K562 (cell line): ENCODE results near the gene SLC1A1. TPM values are rescaled to one million over a fixed set of nuclear protein-coding genes. Genes with fewer than 3 reads are reported as not detected.

Experiments used
- ATAC-seq: fragments of 200-7000 bp; cut with Tn5 transposase; 3 replicates; pipeline ENCODE4 v1.9.1; 2020; ENCODE audit warnings: moderate library complexity
- BruUV-seq: library from RNA; stranded (reverse); fragments of 400-500 nt; replicated peaks from 2 replicates; lab custom pipeline; 2021; lab: Mats Ljungman, UMichigan
- CTCF ChIA-PET: fragments of 300-600 bp; formaldehyde crosslinking; extraction: SDS; loops from one replicate; lab custom pipeline; 2021; ENCODE audit warnings: low intra/inter-chr PET ratio; lab: Yijun Ruan, JAX
- POLR2A ChIA-PET: fragments of 300-600, 350-650 bp; sonication (Branson Sonifier 250); formaldehyde crosslinking; extraction: SDS; loops from one replicate; lab custom pipeline; 2021; ENCODE audit warnings: antibody characterized with exemption, inconsistent platforms; lab: Yijun Ruan, JAX
- DNase-seq, 4 experiments: peaks; one replicate each; pipeline versions ENCODE4 v3.0.0 to v3.0.0-alpha.2; 2011 to 2018; ENCODE audit warnings: low spot score in 3 of 4, mixed read lengths in 3 of 4; ENCODE audit errors: extremely low read depth in 1 of 4
- FAIRE-seq: peaks from 2 replicates; lab custom pipeline; 2011; peaks lifted over from hg19 to GRCh38; lab: Jason Lieb, UNC
- H2AFZ ChIP-seq: 2 replicates; pipeline ENCODE4 v1.6.0; 2011; ENCODE audit warnings: low read depth, low read length, control low read depth, inconsistent platforms
- H3K27ac ChIP-seq: fragments of 200-600 bp; 3 replicates; pipeline ENCODE4 v1.8.0; 2011; ENCODE audit warnings: low read depth, mild to moderate bottlenecking, control low read depth, inconsistent platforms, low read length, moderate library complexity, mixed read lengths; ENCODE audit errors: extremely low read depth
- H3K27me3 ChIP-seq, 2 experiments: fragments of 300-600 bp in 1 of 2; 2 replicates in 1 of 2; 3 replicates in 1 of 2; pipeline versions ENCODE4 v1.6.0 to v1.8.0; 2011; ENCODE audit warnings: inconsistent platforms in 2 of 2, low read length in 2 of 2, mild to moderate bottlenecking in 1 of 2, mixed read lengths in 1 of 2, moderate library complexity in 1 of 2; ENCODE audit not compliant: control insufficient read depth in 2 of 2, insufficient read depth in 2 of 2
- H3K36me3 ChIP-seq: fragments of 300-600 bp; 3 replicates; pipeline ENCODE4 v1.8.0; 2011; ENCODE audit warnings: mild to moderate bottlenecking, low read length, inconsistent platforms; ENCODE audit not compliant: control insufficient read depth, insufficient read depth
- H3K4me1 ChIP-seq, 2 experiments: fragments of 200-600 bp in 1 of 2; replicated peaks in 1 of 2; 2 replicates in 1 of 2; 3 replicates in 1 of 2; pipeline versions ENCODE4 v1.5.1 to v1.8.0; 2011; ENCODE audit warnings: inconsistent platforms in 2 of 2, low read length in 2 of 2, mild to moderate bottlenecking in 1 of 2, mixed read lengths in 1 of 2, moderate library complexity in 1 of 2; ENCODE audit not compliant: control insufficient read depth in 2 of 2, insufficient read depth in 2 of 2
- H3K4me2 ChIP-seq: 2 replicates; pipeline ENCODE4 v1.6.1; 2011; ENCODE audit warnings: low read length, control low read depth, inconsistent platforms, mixed read lengths; ENCODE audit not compliant: insufficient read depth
- H3K4me3 ChIP-seq: fragments of 200-600 bp; sonication (generic), shearing (Covaris generic); 2 replicates; pipeline ENCODE4 v1.5.1; 2016; ENCODE audit warnings: control low read depth, inconsistent platforms
- H3K79me2 ChIP-seq: fragments of 200-600 bp; 3 replicates; pipeline ENCODE4 v1.8.0; 2011; ENCODE audit warnings: low read length, inconsistent platforms; ENCODE audit not compliant: control insufficient read depth, insufficient read depth
- H3K9ac ChIP-seq, 2 experiments: 2 replicates each; pipeline versions ENCODE4 v1.6.0 to v1.6.1; 2011; ENCODE audit warnings: low read depth in 2 of 2, low read length in 2 of 2, control low read depth in 1 of 2, inconsistent platforms in 1 of 2, mild to moderate bottlenecking in 1 of 2, mixed read lengths in 1 of 2; ENCODE audit not compliant: insufficient read depth in 1 of 2
- H3K9me1 ChIP-seq: one replicate; pipeline ENCODE4 v1.6.0; 2011; ENCODE audit warnings: inconsistent platforms, mild to moderate bottlenecking, low read length, moderate library complexity; ENCODE audit not compliant: control insufficient read depth, insufficient read depth
- H3K9me3 ChIP-seq: replicated peaks from 2 replicates; pipeline ENCODE4 v1.5.1; 2011; ENCODE audit warnings: low read depth, low read length, inconsistent platforms; ENCODE audit not compliant: control insufficient read depth, insufficient read depth
- H4K20me1 ChIP-seq: replicated peaks from 2 replicates; pipeline ENCODE4 v1.6.1; 2011; ENCODE audit warnings: low read length, inconsistent platforms, mixed read lengths; ENCODE audit not compliant: control insufficient read depth, insufficient read depth
- ILK ChIP-seq: fragments of 450-650 bp; IDR thresholded peaks from 2 replicates; pipeline ENCODE4 v1.6.1; 2016; ENCODE audit warnings: missing genetic modification characterization, low read depth, mild to moderate bottlenecking, missing compliant biosample characterization, moderate library complexity, borderline replicate concordance
- RFX5 ChIP-seq: IDR thresholded peaks from 2 replicates; pipeline ENCODE4 v1.6.1; 2011; ENCODE audit warnings: low read depth, mild to moderate bottlenecking, improper control_type of control experiment, low read length
- WGBS: fragments of 100-300 bp; shearing (Covaris generic); methylation state at CpG from one replicate; pipeline ENCODE4 v1.1.6; 2016; ENCODE audit warnings: low coverage, mixed read lengths; ENCODE audit not compliant: insufficient coverage; ENCODE audit errors: missing lambda C conversion rate; 5-methylcytosine and 5-hydroxymethylcytosine counted together
- in situ Hi-C: fragments of 300-500 bp; cut with MboI; formaldehyde crosslinking; loops from 4 replicates; pipeline ENCODE4 v1.15.0; 2018; ENCODE audit warnings: inconsistent platforms, mixed read lengths
- intact Hi-C: fragments of 100-400 bp; cut with micrococcal nuclease; formaldehyde crosslinking; loops from 2 replicates; pipeline ENCODE4 v1.14.2; 2022
- polyA plus RNA-seq, 8 experiments: library from polyadenylated mRNA; depleted of rRNA in 4 of 8; stranded (reverse) in 5 of 8; unstranded in 3 of 8; fragments of >200 nt; fragmentation: Nextera tagmentation in 2 of 8; fragmentation: Illumina TruSeq in 1 of 8; extraction: Ambion mirVana in 2 of 8; extraction: Trizol in 1 of 8; gene quantifications; 2 replicates each; pipeline versions ENCODE4 v1.2.1 to v1.2.3, GENCODE V29; 2011 to 2014; ENCODE audit warnings: inconsistent platforms in 1 of 8, missing spikeins in 1 of 8
- total RNA-seq, 7 experiments: library from RNA; depleted of rRNA in 6 of 7; stranded (reverse); fragments of >200 nt in 6 of 7; fragmentation: Illumina TruSeq in 2 of 7; extraction: Trizol in 2 of 7; gene quantifications; 2 replicates each; pipeline versions ENCODE4 v1.2.1 to v1.2.3, GENCODE V29; 2011 to 2021; ENCODE audit warnings: low replicate concordance in 1 of 7
- TF ChIP-seq, protein P1 (sequence below): fragments of 250-450 bp; sonication (Bioruptor Pico); IDR thresholded peaks from 2 replicates; pipeline ENCODE4 v1.5.0; 2020; ENCODE audit warnings: mild to moderate bottlenecking, borderline replicate concordance
- TF ChIP-seq, protein P2 (sequence below): IDR thresholded peaks from 2 replicates; pipeline ENCODE4 v1.6.1; 2011; ENCODE audit not compliant: insufficient read length; ENCODE audit errors: extremely low read depth
- TF ChIP-seq, protein P3 (sequence below): fragments of 450-650 bp; IDR thresholded peaks from 2 replicates; pipeline ENCODE4 v1.6.1; 2016
- TF ChIP-seq, protein P4 (sequence below): sonication (generic); IDR thresholded peaks from 2 replicates; pipeline ENCODE4 v1.6.1; 2016

The SLC1A1 gene
- total and polyA plus RNA-seq, 9 of the 15 experiments (the other 6 are each of a cell fraction or from before 2014, with no cell fraction given), result 0.11 to 0.16 TPM; not detected in 7

DNA sequence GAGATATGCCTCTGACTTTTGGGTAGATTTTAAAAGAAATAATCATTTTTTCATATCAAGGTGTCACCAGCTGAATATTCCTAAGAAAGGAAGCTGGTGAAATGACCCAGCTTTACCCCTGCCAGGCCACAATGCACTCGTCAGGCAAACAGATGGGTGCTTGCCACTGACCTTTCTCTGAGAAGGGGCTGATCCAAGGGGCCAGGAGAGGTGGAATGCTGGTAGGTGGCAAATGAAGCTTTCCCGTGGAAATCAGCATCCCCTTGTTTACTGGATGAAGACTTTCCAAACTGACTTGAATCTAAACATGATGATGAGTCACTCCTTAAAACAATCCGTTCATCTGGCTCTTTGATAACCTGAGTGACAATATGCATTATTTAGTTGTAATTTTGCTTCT, 127.5 kb downstream of the SLC1A1 start:
- Histone ChIP-seq H3K4me3 (no peak overlapping the region), H4K20me1 (no peaks in the 10 kb centered on the region), H3K9me3 (no peaks in the 10 kb centered on the region), H3K4me1 (no peaks in the 10 kb centered on the region; a peak in 1 of 5 replicates), H3K9ac (no peak overlapping the region), H3K4me2 (no peak overlapping the region), H3K27ac (no peak overlapping the region), H3K27me3 (peaks cover 5 to 12% of the 10 kb centered on the region in 2 experiments), H3K36me3 (no peaks in the 10 kb centered on the region), H3K79me2 (no peaks in the 10 kb centered on the region), H2AFZ (no peak overlapping the region), H3K9me1 (no peaks in the 10 kb centered on the region)
- in situ Hi-C loops, result loop anchor here (25.0 kb wide), 1 partner anchor 820 kb away; the partner anchor contains the start of gene PLGRKT
- TF ChIP-seq, protein P1, sequence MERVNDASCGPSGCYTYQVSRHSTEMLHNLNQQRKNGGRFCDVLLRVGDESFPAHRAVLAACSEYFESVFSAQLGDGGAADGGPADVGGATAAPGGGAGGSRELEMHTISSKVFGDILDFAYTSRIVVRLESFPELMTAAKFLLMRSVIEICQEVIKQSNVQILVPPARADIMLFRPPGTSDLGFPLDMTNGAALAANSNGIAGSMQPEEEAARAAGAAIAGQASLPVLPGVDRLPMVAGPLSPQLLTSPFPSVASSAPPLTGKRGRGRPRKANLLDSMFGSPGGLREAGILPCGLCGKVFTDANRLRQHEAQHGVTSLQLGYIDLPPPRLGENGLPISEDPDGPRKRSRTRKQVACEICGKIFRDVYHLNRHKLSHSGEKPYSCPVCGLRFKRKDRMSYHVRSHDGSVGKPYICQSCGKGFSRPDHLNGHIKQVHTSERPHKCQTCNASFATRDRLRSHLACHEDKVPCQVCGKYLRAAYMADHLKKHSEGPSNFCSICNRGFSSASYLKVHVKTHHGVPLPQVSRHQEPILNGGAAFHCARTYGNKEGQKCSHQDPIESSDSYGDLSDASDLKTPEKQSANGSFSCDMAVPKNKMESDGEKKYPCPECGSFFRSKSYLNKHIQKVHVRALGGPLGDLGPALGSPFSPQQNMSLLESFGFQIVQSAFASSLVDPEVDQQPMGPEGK (CRISPR knock-in tag), result no peak
- TF ChIP-seq, protein P2, sequence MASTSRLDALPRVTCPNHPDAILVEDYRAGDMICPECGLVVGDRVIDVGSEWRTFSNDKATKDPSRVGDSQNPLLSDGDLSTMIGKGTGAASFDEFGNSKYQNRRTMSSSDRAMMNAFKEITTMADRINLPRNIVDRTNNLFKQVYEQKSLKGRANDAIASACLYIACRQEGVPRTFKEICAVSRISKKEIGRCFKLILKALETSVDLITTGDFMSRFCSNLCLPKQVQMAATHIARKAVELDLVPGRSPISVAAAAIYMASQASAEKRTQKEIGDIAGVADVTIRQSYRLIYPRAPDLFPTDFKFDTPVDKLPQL, result no peak
- TF ChIP-seq, protein P3, sequence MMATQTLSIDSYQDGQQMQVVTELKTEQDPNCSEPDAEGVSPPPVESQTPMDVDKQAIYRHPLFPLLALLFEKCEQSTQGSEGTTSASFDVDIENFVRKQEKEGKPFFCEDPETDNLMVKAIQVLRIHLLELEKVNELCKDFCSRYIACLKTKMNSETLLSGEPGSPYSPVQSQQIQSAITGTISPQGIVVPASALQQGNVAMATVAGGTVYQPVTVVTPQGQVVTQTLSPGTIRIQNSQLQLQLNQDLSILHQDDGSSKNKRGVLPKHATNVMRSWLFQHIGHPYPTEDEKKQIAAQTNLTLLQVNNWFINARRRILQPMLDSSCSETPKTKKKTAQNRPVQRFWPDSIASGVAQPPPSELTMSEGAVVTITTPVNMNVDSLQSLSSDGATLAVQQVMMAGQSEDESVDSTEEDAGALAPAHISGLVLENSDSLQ, result no peak
- TF ChIP-seq RFX5, result no peak
- TF ChIP-seq, protein P4, sequence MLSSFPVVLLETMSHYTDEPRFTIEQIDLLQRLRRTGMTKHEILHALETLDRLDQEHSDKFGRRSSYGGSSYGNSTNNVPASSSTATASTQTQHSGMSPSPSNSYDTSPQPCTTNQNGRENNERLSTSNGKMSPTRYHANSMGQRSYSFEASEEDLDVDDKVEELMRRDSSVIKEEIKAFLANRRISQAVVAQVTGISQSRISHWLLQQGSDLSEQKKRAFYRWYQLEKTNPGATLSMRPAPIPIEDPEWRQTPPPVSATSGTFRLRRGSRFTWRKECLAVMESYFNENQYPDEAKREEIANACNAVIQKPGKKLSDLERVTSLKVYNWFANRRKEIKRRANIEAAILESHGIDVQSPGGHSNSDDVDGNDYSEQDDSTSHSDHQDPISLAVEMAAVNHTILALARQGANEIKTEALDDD, result no peak
- TF ChIP-seq ILK (tag), result no peak
- intact Hi-C loops, result no loop called here
- 0% methylated on average over 3 of the region's 3 CpGs for WGBS
- CTCF ChIA-PET, result no interaction called here
- BruUV-seq, result no TSS peak
- ATAC-seq (no peak), FAIRE-seq (no peak), DNase-seq (no peak)
- POLR2A ChIA-PET, result interaction anchor here (0.6 to 0.8 kb wide), 3 partner anchors 90 to 919 kb away, joined by 3 to 4 read pairs (median 4); no protein-coding TSS in a partner anchor
